Coronary artery (tissue), 2 donors: ENCODE results near the gene ARHGEF38.

Experiments used
- DNase-seq: peaks from one replicate; pipeline ENCODE4 v3.0.0-alpha.2; 2017; ENCODE audit warnings: low spot score
- H3K27ac ChIP-seq, 2 donors: fragments of 200-600 bp; sonication (generic); one replicate each; pipeline ENCODE4 v1.5.1; 2016 to 2019
- H3K4me3 ChIP-seq: fragments of 200-600 bp; sonication (generic); 2 replicates; pipeline ENCODE4 v1.5.1; 2016; ENCODE audit warnings: mild to moderate bottlenecking, moderate library complexity
- TF ChIP-seq, protein P1 (sequence below): fragments of 200-600 bp; sonication (generic); IDR thresholded peaks from one replicate; pipeline ENCODE4 v1.5.1; 2019; ENCODE audit warnings: antibody characterized with exemption

Gene ARHGEF38

GRCh38 chr4:105661028-105661427, 108.6 kb downstream of the ARHGEF38 start:
- no peak overlapping the region for H3K4me3 ChIP-seq
- no peak overlapping the region for H3K27ac ChIP-seq
- DNase-seq: no peak
- TF ChIP-seq, protein P1, sequence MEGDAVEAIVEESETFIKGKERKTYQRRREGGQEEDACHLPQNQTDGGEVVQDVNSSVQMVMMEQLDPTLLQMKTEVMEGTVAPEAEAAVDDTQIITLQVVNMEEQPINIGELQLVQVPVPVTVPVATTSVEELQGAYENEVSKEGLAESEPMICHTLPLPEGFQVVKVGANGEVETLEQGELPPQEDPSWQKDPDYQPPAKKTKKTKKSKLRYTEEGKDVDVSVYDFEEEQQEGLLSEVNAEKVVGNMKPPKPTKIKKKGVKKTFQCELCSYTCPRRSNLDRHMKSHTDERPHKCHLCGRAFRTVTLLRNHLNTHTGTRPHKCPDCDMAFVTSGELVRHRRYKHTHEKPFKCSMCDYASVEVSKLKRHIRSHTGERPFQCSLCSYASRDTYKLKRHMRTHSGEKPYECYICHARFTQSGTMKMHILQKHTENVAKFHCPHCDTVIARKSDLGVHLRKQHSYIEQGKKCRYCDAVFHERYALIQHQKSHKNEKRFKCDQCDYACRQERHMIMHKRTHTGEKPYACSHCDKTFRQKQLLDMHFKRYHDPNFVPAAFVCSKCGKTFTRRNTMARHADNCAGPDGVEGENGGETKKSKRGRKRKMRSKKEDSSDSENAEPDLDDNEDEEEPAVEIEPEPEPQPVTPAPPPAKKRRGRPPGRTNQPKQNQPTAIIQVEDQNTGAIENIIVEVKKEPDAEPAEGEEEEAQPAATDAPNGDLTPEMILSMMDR: no peak

DNA sequence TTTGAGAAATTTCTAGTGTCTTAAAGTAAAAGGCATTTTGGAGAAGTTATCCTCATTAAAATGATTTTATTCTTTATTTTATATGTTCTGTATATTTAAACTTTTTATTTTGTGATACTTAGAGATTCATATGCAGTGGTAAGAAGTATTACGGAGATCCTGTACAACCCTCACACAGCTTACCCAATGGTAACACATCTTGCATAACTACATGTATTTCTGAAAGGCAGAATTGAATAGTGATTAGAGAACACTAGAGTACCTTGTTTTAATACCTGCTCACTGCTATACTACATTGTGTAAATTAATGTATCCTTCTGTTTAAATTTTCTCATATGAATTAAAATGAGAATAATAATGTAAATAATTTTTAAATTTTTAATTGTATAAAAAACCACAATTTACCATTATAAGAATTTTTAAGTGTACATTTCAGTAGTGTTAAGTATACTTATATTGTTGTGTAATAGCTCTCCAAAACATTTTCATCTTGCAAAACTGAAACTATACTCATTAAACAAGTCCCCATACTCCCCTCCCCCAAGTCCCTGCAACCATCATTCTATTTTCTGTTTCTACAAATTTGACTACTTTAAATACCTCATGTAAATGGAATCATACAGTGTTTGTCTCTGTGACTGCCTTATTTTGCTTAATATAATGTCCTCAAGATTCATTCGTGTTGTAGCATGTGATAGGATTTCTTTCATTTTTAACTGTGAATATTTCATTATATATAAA, 110.7 kb downstream of the ARHGEF38 start:
- no peak overlapping the region for H3K27ac ChIP-seq
- DNase-seq: no peak
- no peak overlapping the region for H3K4me3 ChIP-seq
- TF ChIP-seq, protein P1: no peak

DNA sequence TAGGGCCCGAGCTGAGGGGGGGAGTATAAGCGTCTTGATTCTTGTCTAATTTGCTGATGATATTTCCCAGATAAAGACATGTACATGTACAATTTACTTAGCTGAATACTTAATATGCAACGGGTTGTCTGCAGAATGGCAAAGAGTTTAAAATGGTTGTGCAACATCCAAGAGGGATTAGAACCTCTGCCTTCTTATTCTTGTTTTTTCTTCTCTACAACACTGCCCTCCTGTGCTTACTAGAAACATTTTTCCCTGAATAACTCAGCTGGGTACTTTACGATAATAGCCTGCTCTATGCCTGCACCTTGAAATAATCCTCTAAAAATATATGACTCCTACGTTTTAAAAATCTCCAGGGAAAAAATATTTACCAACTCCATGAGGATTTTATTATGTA, 114.3 kb downstream of the ARHGEF38 start:
- TF ChIP-seq, protein P1: no peak
- H3K4me3 ChIP-seq: no peak overlapping the region
- H3K27ac ChIP-seq: no peak overlapping the region
- DNase-seq: no peak

DNA sequence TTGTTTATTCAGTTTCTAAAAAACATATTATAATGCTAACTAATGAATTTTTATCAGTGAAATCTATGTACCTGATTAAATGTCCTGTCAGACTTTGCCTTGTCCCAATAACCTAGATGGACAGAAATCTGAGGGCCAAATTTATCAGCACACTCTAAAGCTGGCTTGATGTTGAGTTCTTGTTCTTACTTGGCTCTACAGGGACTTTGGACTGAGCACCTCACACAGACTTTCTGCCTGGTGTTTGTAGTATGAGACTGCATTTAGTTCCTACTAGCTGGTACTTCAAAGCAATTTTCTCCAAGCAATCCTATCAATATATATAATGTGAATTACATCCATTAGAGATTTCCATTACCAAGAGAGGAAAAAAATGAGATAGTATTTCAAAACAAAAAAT, 118.3 kb downstream of the ARHGEF38 start:
- H3K4me3 ChIP-seq: no peak overlapping the region
- TF ChIP-seq, protein P1: no peak
- DNase-seq: no peak
- no peak overlapping the region for H3K27ac ChIP-seq

DNA sequence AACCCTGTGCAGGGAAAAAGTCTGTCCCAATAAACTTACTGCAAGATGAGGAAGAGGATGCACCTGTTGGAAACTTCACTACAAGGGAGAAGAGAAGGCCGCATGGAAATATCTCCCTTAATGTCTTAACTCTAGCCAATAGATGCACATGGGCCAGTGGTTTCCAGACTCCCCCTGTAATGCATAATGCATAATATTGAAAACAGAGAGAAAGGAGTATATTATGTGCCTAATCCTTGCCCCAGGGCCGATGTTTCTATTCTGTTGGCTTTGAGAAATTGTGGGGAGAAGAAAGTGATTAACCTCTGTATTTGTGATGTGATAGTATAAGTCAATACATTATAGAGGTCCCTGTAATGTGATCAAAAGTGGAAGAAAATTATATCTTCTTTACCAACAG, 118.9 kb downstream of the ARHGEF38 start:
- no peak overlapping the region for H3K4me3 ChIP-seq
- TF ChIP-seq, protein P1: no peak
- DNase-seq: no peak
- no peak overlapping the region for H3K27ac ChIP-seq

DNA sequence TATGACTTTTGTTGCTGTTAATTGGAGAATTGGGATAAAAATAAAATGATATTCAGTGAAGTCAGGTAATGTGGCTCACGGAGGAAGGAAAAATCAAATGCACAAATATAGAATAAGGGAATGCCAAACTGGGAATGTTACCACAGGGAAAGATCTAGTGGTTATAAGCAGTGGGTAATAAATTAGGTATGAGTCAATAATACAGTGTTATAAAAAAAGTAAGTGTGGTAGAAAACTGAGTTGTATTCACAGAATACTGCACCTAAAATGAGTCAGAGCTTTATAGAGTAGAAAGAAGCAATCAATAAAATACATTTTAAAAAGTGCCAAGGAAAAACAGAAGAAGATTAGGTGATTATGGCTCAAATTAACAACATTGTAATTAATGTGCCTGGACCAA, 121.6 kb downstream of the ARHGEF38 start:
- TF ChIP-seq, protein P1: no peak
- H3K27ac ChIP-seq: no peak overlapping the region
- DNase-seq: no peak
- no peak overlapping the region for H3K4me3 ChIP-seq

GRCh38 chr4:105677709-105678108, 125.3 kb downstream of the ARHGEF38 start:
- DNase-seq: no peak
- TF ChIP-seq, protein P1: no peak
- no peak overlapping the region for H3K27ac ChIP-seq
- no peak overlapping the region for H3K4me3 ChIP-seq
